Activated T-helper 17 cell treated with anti-CD3 and anti-CD28 coated beads, Interleukin-2, amount 50 U/mL, for 72 hours (primary cell): ENCODE measurements around the gene LAX1. TPM values are rescaled to one million over a fixed set of nuclear protein-coding genes. Genes with fewer than 3 reads are reported as not detected.

Experiments used
- ATAC-seq: fragments of 150-1000 bp; cut with Tn5 transposase; replicated peaks from 2 replicates; pipeline ENCODE4 v1.10.0; 2021; ENCODE audit warnings: mild to moderate bottlenecking, moderate library complexity
- H3K27ac Mint-ChIP-seq: one replicate; pipeline ENCODE4 v1.8.0; 2022; ENCODE audit warnings: mixed read lengths
- H3K27me3 Mint-ChIP-seq: one replicate; pipeline ENCODE4 v1.8.0; 2022; ENCODE audit warnings: mixed read lengths
- H3K36me3 Mint-ChIP-seq: one replicate; pipeline ENCODE4 v1.8.0; 2022; ENCODE audit warnings: low read depth, mild to moderate bottlenecking, mixed read lengths
- H3K4me1 Mint-ChIP-seq: one replicate; pipeline ENCODE4 v1.8.0; 2022; ENCODE audit warnings: mixed read lengths
- H3K4me3 Mint-ChIP-seq: one replicate; pipeline ENCODE4 v1.8.0; 2022; ENCODE audit warnings: mild to moderate bottlenecking, mixed read lengths
- H3K9me3 Mint-ChIP-seq: one replicate; pipeline ENCODE4 v1.8.0; 2022; ENCODE audit warnings: mixed read lengths
- total RNA-seq, 2 donors: library from RNA; stranded (reverse); gene quantifications; one replicate each; pipeline ENCODE4 v1.2.3, GENCODE V29; 2022

The LAX1 gene
- total RNA-seq, 2 donors from 2014 or later = 17.2 to 26.9 TPM

DNA sequence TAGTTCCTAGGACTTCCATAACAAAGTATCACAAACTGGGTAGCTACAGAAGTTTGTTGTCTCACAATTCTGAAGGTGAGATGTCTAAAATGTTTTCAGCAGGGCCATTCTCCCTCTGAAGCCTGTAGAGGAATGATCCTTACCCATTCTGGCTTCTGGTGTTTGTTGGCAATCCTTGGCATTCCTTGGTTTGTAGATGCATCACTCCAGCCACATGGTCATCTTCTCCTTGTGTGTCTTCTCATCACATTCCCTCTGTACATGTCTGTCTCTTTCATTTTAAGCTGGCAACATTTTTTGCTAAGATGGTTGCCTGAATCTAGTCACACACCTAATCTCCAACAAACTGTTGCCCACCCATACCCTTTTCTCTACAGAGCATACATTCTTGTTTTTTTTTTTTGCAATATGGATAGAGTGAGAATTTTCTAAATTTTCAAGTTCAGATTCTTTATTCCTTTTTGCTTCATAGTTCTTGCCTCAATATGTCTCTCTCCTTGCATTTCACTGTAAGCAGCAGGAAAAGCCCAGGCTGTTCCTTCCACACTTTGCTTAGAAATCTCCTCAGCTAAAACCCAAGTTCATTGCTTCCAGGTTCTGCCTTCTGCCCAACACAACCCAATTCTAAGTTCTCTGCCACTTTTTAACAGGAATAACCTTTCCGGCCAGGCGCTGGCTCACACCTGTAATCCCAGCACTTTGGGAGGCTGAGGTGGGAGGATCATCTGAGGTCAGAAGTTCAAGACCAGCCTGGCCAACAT lies 48.8 kb downstream of the LAX1 start:
- Mint-ChIP-seq H3K27ac (peak overlapping the region; percentile 27), H3K4me3 (no peak overlapping the region), H3K4me1 (peaks cover 19% of the 10 kb centered on the region), H3K27me3 (no peaks in the 10 kb centered on the region), H3K36me3 (peaks cover 98% of the 10 kb centered on the region), H3K9me3 (no peaks in the 10 kb centered on the region)
- ATAC-seq = no peak

DNA sequence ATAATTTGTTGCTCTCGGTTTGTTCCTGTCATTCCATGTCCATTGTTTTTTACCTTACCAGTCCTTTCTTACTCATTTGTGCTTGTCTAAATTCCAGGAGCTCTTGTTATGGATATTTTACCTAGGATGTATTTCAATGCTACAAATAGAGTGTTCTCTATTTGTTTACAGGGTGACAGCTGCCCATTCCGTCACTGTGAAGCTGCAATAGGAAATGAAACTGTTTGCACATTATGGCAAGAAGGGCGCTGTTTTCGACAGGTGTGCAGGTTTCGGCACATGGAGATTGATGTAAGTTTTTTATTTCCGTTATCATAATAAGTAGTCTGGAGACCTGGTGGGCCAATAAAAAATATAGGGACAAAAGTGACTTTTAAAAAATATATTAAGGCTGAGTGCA lies 53.4 kb downstream of the LAX1 start:
- no peak for ATAC-seq
- Mint-ChIP-seq H3K27me3 (no peaks in the 10 kb centered on the region), H3K9me3 (no peaks in the 10 kb centered on the region), H3K4me1 (peaks cover 35% of the 10 kb centered on the region), H3K4me3 (no peak overlapping the region), H3K36me3 (peaks cover 99% of the 10 kb centered on the region), H3K27ac (no peak overlapping the region)

DNA sequence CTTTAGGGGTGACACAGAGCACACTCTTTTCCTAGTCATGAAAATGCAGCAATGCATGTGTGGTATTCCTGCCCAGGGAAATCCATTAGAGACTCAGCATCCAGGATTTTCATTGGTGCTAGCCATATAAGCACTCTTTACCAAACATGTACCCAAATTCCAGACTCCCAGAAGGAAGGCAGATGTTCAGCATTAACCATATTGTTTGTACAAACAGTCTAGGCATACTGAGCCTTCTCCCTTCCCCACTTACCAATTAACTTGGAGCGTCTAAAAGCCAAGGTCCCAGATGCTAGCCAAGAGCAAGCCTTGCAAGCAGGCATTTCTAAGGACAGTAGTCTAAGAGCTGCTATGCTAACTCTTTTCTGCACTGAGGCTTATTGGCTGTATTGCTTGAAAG lies 58.3 kb downstream of the LAX1 start:
- no peak overlapping the region for H3K4me3 Mint-ChIP-seq
- no peaks in the 10 kb centered on the region for H3K27me3 Mint-ChIP-seq
- no peaks in the 10 kb centered on the region for H3K9me3 Mint-ChIP-seq
- peak overlapping the region; percentile 25 for H3K27ac Mint-ChIP-seq
- ATAC-seq = no peak
- H3K36me3 Mint-ChIP-seq = peaks cover 99% of the 10 kb centered on the region
- H3K4me1 Mint-ChIP-seq = peaks cover 34% of the 10 kb centered on the region

Other genes starting within 250 kb of the LAX1 start
- 100 to 1,000 TPM; 101 TPM for gene ATP2B4, start 138.4 kb upstream of the LAX1 start, total RNA-seq
- gene ZBED6, start 30.4 kb downstream of the LAX1 start, total RNA-seq = 10 to 100 TPM; 21.8 to 39.5 TPM
- 100 to 1,000 TPM in 1 of 2 donors, 10 to 100 TPM in 1; 88.8 to 117 TPM for gene ZC3H11A, start 30.4 kb downstream of the LAX1 start, total RNA-seq
- gene SNRPE, start 96.4 kb downstream of the LAX1 start, total RNA-seq = 100 to 1,000 TPM; 168 to 275 TPM